SIG-M5 (cell line): ENCODE measurements around the gene TP53BP2.

Experiments
- DNase-seq: peaks from one replicate; lab custom pipeline; 2025; lab: John Stamatoyannopoulos, UW

Gene TP53BP2

DNA sequence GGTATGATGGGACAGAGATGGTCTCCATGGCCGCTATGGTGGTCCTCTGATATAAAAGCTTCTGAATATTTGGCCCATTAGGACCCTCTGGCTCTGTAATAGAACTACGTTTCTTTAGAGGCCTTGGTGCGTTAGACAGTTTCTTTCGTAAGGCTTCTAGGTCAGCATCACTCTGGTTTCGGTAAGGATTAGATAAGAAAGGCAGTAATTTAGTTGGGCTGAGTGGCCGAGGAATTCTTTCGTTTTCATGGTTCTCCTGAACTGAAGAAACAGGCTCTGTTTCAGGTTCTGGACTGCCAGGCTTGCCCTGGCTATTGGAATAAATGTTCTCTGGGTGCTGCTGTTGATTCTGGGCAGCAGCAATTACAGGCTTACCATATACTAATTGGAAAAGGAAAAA is 49.5 kb downstream of the TP53BP2 start:
- no peak for DNase-seq

DNA sequence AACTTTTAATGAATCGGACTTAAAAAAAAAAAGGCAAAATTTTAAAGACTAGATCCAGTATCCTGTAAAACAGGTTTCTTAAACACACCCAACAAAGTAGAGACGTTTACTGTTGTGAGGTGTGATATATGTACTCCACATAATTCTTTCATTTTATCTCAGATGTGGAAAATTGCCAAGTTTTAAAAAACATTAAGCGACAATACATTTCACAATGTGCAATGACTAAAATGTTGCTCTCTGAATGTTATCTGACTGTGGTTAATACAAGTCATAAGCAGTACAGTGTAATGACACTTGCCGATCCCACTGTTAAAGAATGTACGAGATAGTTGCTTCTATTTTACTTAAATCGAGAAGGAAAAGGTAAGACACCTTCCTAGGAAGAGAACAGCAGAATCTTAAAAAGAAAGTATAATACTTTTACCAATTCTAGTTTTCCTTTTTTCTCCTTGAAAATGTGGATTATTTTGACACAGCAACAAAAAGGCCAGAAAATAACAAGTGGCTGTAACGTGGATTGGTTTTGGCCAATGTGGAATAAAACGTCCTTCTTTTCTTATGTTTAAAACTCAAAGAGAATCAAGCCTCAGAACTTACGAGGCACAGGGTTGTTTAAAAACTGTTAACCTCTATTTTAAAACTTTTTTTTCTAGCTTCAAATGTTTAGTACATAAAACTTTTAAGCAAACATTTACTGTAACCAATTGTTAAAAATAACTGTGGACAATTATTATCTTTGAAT is 51.4 kb downstream of the TP53BP2 start:
- DNase-seq, result no peak

DNA sequence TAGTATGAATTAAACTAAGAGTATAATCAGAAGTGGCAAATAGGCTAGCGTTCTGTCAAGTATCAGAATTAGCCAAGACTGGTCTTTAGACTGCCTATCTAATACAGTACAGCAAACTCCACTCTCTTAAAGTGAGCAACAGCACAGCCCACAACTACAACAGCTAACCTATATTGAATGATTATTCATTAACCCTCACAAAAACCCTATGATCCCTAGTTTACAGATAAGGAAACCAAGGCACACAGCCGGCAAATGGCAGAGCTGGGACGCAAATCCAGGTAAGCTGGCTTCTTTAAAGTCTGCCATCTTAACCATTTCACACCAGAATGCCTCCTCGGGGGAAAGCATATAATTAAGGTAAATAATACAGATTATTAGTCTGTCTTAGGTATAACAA is 52.0 kb downstream of the TP53BP2 start:
- DNase-seq, result no peak

DNA sequence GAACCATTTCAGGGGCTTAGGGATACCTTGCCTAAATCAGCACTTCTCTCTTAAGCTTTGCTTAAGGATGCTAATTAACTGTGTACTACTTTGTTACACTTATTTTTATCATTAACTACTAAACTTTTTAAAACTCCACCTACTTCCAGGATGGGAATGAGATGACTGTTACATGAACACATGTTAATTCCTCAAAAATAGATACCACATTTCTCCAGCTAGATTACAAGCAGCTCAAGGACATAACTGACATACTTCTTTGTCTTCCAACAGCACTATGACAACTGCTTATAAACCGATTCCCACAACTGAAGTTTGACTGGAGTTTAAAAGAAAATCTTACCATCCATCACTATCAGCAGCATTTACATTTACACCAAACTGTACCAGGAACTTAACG is 53.7 kb downstream of the TP53BP2 start:
- DNase-seq, result no peak

DNA sequence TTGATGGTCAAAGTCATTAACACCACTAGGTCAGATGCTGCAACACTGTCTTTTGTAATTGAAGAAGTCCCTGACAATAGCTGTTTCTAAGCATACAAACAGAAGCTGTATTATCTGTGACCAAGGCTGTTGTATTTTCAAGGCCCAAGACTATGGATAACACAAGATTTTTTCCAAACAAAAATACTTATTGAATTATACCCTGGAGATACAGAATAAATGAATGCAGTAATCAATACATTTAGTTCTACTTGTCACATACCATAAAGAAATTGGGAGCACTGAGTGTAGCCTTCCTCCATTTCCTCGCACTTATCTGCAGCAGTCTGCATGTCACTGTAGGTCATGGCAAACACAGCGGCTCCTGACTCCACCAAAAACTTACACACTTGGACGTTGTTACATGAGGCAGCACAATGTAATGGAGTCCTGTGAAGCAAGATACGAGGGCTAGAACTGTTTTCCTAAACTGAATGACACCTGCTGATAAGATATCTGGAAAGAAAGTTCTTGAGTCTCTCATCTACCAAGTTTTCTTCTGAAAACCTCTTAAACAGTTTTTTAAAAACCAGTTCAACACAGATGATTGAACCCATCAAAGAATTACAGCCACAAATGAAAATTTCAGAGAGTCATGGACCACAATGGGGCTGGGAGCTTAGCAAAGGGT is 56.9 kb downstream of the TP53BP2 start:
- DNase-seq, result no peak

DNA sequence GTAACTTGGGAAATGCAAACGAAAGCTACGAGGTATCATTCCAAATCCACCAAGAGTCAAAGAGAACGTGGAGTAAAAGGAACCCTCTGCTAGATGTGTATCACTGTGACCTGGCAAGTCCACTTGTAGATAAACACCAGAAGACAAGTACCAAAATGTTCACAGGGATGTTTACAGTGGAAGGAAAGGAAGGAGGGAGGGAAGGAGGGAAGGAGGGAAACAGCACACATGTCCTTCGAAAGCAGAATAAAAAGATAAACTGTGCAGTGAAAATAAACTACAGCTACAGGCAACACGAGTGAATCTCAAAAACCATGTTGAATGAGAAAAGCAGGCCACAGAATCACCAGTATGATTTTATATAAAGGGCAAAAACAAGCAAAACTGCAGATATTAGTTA is 59.9 kb downstream of the TP53BP2 start:
- no peak for DNase-seq

DNA sequence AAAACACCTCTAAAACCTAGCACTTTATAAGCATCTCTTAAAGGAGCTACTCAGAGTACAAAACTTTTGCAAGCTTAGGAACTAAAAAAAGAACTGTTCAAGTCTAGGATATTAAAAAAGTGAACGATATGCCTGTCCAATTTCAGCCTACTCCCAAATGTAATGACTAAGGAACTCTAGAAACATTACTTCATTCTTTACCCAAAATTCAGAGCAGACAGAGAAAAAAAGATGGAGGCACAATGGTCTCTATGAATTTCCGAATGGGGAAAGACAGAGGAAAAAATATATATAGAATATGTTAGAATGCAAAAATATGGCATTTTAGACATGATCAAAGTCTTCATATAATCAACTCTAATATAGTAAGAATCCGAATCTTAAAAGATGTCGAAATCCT is 61.2 kb downstream of the TP53BP2 start:
- DNase-seq, result no peak

DNA sequence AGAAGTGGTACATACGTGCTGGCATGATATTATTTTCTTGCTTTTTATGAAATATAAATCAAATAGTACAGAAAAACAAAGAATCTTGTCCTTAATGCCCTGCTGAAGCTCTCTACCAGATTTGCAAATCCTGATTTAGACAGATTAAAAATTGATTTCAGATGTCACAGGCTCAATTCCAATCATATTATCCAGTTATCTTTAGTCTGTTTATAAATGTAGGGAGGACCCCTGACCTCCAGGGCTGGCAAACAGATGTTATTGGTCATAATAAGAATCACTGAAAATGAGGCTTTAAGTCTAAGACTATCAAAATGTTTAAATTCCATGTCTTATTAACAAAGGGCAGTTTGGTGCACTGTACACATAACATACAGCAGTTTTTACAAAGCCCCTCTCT is 62.1 kb downstream of the TP53BP2 start:
- DNase-seq, result no peak

DNA sequence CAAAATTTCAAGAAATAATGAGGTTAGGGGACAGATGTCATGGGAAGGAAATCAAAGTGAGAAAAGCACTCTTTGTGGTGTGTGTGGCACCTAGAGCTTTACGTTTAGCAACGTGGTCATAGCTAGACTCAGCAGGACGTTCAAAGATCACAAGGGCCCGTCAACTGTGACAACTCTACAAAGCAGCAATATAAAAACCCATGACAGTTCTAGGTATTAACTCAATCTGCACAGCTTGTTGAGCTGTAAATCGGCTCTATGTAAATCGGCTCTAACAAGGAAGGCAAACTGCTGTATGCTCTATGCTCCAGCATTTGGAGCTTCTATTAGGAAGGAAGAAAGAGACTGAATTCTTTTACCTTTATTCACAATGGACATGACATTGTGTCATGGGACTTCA is 64.8 kb downstream of the TP53BP2 start:
- DNase-seq, result no peak

DNA sequence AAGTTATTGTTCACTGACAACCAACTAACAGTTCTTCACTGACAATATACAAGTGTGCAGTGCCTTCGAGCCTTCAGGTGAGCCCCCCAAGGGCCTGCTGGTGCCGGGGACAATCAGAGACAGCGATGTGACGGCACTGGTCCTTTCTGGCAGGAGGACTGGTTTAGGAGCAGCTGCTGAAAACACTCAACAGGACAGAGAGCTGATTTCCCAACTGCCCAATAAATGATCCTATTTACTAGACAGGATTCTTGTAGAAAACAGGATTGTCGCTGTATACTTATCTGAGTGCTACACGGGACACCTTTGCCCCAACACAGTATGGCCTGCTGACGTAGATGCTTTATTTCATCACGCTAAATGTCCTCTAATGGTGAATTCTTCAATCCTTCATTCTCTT is 65.4 kb downstream of the TP53BP2 start:
- DNase-seq, result no peak

DNA sequence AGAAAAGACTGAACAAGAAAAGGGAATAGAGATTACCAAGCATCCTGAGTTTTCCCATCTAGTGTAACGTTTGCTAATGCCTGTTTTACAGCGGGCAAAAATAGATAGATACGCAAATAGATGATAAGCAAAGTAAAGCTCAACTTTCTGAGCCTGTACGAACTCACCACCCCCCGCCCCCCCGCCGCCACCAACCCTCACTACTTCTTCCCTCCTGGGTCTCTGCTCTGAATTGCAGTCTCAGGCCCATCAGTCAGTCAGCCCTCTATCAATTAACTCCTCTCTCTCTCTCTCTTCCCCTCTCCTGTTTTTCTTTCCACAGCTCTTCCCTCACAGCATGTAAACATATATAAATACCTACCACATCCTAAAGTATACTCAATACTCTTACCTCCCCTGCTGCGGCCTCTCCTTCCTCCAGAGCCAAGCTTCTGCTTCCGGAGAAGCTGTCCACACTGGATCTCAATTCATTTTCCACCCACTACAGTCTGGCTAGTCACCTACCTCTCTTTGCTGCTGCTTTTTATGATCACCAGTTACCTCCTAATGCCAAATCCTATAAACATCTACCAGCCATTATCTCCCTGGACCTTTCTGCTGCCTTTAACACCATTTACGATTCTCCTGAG is 68.8 kb downstream of the TP53BP2 start:
- DNase-seq, result no peak

DNA sequence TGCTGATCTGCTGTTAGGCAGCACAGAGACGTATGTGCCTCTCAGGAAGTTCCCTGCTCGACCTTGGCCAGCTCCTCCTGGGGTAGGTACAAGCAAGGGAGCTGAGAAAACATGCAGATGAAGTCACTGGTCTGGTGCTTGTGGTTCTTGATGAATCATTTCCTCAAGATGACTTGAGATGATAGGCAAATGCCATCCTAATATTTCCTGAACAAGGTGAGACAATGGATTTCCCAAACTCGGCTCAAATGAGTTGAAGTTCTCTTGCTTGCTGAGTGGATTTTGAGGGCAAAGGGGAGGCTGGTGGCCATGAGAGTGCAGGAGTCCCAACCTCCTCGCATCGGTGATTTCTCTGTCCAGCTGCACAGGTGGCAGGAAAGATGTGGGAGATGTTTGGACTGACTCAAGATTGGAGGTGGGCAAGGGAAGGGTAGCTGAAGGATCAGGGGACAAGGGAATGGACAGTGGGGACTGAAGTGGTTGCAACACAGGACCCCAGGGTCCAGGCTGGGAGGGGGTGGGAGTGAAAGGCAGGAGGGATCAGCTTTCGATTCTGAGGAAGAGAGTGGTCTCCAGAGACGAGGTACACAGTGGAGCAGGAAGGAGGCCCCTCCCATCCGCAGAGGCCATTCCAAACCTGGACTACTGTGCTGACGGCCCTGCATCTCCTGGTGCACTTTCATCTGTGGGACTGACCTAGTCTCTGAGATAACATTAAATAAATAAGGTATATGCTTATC is 69.5 kb downstream of the TP53BP2 start:
- no peak for DNase-seq

DNA sequence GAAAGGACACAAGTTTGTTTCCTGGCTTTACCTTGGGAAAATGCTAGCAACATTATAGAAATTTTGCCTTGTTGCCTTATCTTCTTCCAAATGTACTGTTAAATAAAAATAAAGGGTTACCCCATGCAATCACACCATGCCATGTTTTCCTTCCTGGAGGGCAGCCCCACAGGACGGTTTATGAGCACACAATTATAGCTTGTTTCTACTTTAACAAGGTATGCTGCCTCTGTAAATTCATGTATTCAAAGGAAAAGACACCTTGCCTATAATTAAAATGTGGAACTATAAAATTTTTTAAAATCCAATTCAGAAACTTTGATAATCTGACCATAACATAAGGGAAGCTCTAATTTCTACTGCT is 70.1 kb downstream of the TP53BP2 start:
- no peak for DNase-seq

DNA sequence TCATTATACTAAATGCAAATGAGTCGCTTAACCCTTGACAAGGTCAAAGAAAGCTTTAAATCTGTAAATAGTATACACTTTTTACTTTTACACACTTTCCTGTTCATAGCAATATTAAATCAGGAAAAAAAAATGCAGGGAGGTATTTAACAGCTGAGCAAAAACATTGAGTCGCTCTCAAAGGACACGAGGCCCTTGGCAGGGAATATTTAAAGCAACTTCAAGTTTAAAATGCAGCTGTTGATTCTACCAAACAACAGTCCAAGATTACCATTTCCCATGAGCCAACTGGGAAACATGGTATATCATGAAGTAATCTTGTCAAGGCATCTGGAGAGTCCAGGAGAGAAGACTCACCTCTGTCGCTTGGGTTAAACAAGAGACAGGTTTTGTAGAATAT is 70.7 kb downstream of the TP53BP2 start:
- no peak for DNase-seq

DNA sequence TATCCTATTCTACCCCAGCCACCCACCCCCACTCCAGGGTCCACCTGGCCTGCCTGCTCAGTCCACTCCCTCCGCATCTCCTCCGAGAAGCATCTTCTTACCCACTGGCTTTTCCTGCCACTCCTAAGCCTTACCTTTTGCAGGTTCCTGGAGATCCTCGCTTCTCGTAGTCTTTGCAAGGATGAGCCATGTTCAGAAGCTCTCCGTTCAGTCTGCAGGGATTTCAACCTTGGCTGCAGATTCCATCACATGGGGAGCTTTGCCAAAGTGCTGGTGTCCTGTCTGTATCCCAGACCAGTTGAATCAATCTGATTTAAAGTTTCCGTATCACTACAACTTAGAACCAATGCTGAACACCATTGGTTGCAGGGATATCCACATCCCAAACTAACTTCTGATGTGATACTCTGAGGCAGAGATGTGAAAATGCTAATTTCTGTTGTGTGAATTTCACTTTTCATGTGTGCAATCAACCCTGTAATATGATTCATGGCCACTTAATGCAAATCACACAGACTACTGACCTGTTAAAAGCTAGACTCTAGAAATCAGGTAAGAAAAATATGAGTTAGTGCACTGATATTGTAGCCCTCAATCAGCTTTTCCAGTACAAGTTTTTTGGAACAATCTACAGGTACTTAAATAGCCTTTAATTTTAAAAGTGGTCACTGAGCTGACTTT is 71.5 kb downstream of the TP53BP2 start:
- DNase-seq, result no peak

DNA sequence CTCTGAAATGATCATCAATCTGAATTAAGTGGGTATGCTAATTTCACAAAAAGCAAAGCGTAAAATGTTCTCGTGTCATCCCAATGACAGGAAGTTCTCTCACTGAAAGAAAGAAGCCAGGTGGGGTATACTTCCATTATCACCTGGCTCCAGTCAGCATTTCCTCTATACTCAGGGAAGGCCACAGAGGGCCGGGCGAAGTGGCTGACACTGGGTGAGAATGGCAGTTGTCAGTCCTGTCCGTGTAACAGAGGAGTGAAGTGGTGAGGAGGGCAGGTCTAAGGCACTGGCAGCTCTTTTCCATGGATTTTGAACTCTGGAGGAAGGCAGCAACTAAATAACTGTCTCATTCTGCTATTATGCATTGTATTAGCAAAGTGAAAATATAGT is 73.0 kb downstream of the TP53BP2 start:
- DNase-seq, result no peak

DNA sequence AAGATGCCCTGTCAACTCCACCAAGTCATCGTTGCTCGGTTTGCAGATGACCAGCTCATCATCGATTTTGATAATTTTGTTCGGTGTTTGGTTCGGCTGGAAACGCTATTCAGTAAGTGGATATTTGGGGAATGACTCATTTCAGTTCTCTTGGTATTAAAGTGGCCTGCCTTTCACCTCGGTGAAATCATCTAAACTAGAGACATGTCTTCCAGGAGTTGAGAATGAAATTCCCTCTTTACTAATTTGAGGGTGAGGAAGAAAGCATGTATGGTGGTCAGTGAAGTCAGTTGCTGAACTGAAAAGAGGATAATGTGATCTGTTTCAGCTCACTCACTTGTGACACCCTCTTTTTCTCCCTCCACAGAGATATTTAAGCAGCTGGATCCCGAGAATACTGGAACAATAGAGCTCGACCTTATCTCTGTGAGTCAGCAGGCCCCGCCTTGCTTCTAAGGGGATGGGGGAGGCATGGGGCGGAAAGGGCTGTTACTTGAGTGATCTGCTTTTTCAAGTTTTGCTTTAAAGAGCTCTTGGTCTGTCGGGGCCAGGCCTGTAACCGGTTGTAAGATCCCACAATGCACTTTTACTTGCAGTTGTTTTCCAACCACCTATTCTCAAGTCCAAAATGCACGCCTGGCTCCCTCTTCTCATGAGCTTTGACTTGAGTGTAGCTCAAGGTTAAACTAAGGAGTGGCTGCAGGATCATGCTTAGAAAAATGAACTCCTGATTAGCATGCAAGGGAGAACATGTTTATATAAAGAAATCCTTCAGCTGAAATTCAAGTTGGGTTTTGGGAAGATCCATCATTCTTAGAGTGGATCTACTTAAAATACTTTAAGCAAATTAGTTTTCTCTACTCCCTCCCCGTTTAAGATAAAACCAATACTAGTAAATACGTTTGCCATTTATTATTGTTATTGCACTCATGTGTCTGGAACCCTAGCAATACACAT is 73.7 kb downstream of the TP53BP2 start:
- no peak for DNase-seq

DNA sequence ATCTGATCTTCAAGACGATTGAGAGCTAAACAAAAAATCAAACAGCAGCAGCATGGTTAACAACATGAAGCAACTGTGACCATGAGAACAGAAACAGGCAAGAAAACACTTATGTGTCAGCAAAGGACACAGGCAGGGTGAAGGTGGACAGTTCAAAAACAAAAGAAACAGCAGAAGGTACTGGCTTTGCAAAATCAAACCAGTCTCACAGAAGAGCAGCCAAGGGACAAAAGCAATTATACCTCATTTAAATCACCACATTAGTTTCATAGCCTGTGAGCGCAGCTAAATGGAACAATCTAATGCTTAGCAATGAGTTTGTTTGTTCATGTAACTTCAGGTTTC is 74.3 kb downstream of the TP53BP2 start:
- DNase-seq, result no peak

DNA sequence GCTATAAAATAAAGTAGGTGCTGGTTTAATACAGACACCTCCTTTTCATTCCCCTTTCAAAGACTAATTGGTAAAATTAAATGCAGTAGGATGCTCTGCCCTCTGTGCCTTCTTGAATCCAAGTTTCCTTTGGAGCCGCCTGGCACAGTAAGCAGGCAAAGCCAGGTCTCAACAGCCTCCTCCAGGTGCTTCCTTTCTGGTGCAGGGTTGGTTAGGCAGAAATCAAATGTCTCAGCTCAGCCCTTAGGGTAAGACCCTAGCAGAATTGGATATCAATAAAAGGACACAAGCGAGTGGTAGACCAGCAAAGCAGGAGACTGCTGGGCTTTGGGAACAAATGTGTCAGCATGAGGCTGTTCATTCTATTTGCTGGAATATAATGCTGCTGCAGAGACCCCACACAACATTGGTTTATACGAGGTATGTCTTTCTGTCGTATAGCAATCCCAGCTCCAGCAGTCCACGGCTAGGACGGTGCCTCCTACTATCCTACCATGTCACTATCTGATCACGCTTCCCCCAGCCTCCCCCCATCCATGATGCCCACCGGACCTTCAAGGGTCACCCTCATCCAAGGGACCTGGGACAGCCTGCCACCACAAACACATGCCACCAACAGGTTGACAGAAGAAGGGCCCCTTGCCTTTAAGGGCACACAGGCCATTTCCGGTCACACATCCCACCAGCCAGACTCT is 75.0 kb downstream of the TP53BP2 start:
- DNase-seq, result no peak

DNA sequence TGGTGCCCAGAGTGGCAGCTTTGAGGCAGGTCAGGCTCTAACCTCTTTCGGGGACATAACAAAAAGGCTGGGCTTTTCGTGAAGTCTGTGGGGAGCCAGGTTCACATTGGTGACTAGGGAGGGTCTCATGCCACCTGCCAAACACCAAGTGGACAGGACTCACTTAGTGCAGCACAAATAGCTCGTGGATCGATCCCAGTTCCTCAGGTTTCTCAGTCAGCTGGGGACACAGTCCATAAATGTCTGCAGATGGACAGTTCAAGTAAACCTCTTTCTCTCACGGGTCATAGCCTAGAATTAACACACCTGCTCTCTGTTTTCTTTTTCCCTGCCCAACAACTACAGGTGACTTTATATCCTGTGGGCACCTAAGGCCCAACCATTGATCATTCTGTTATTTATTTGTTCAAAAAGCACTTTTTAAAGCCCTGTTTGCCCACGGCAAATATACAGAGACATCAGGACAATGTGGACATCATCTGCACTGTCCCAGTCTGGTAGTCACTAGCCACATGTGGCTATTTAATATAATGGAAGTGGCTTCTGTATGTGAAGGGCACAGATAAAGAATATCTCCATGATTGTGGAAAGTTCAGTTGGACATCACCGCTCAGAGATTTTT is 79.9 kb downstream of the TP53BP2 start:
- DNase-seq, result no peak
